ENCODE results near the gene GLI3. TPM values are rescaled to one million over a fixed set of nuclear protein-coding genes. Genes with fewer than 3 reads are reported as not detected.
A peak's percentile ranks its signal among the peaks of the same experiment; 100 is the strongest.

Gene GLI3
- total RNA-seq, 2 experiments from 2014 or later: 0.28 to 0.36 TPM

- no peak overlapping the region for H3K27ac Mint-ChIP-seq
Measured at GRCh38 chr7:42081671-42082070, 155.3 kb downstream of the GLI3 start.

GRCh38 chr7:42080841-42081586, 156.0 kb downstream of the GLI3 start:
- intact Hi-C loops (cut with DNase I, micrococcal nuclease): no loop called here
- H3K4me1 ChIP-seq (ENCODE audit: insufficient read depth, low read length): no peaks in the 10 kb centered on the region
- no peaks in the 10 kb centered on the region for H3K27me3 ChIP-seq (ENCODE audit: control insufficient read depth in 1 of 2, insufficient read depth in 2 of 2, low read length in 2 of 2)

More at GRCh38 chr7:42081671-42082070, 155.3 kb downstream of the GLI3 start:
- ATAC-seq (ENCODE audit: poor library complexity) (no peak), DNase-seq (no peak)
- H3K36me3 Mint-ChIP-seq (ENCODE audit: low read depth): no peaks in the 10 kb centered on the region
- ChIA-PET CTCF (no interaction called here), POLR2A (no interaction called here)
- TF ChIP-seq, protein P1, sequence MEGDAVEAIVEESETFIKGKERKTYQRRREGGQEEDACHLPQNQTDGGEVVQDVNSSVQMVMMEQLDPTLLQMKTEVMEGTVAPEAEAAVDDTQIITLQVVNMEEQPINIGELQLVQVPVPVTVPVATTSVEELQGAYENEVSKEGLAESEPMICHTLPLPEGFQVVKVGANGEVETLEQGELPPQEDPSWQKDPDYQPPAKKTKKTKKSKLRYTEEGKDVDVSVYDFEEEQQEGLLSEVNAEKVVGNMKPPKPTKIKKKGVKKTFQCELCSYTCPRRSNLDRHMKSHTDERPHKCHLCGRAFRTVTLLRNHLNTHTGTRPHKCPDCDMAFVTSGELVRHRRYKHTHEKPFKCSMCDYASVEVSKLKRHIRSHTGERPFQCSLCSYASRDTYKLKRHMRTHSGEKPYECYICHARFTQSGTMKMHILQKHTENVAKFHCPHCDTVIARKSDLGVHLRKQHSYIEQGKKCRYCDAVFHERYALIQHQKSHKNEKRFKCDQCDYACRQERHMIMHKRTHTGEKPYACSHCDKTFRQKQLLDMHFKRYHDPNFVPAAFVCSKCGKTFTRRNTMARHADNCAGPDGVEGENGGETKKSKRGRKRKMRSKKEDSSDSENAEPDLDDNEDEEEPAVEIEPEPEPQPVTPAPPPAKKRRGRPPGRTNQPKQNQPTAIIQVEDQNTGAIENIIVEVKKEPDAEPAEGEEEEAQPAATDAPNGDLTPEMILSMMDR (IDR thresholded peaks at IDR 0.05): no peak
- H3K27me3 ChIP-seq (ENCODE audit: control insufficient read depth in 1 of 2, insufficient read depth in 2 of 2, low read length in 2 of 2): no peaks in the 10 kb centered on the region
- H3K9me3 Mint-ChIP-seq: no peaks in the 10 kb centered on the region
- intact Hi-C loops (cut with DNase I, micrococcal nuclease): no loop called here
- H3K27ac ChIP-seq (ENCODE audit: low read depth in 1 of 2, low read length in 2 of 2): no peak overlapping the region
- no peaks in the 10 kb centered on the region for H3K4me1 ChIP-seq (ENCODE audit: insufficient read depth, low read length)
- H3K4me1 Mint-ChIP-seq (ENCODE audit: low read depth): no peaks in the 10 kb centered on the region
- no peaks in the 10 kb centered on the region for H3K9me3 ChIP-seq (ENCODE audit: control insufficient read depth in 1 of 2, insufficient read depth in 1 of 2, low read length in 2 of 2)
- no peak overlapping the region for H3K4me3 Mint-ChIP-seq
- no peaks in the 10 kb centered on the region for H3K36me3 ChIP-seq (ENCODE audit: insufficient read depth, low read length)
- H3K4me3 ChIP-seq (ENCODE audit: low read length): no peak overlapping the region
- peaks cover 20% of the 10 kb centered on the region for H3K27me3 Mint-ChIP-seq

GRCh38 chr7:42077271-42078135, 159.5 kb downstream of the GLI3 start:
- no peak overlapping the region for H3K27ac Mint-ChIP-seq
- no peak overlapping the region for H3K4me3 Mint-ChIP-seq
- no peaks in the 10 kb centered on the region for H3K27me3 ChIP-seq (ENCODE audit: control insufficient read depth in 1 of 2, insufficient read depth in 2 of 2, low read length in 2 of 2)
- no peaks in the 10 kb centered on the region for H3K36me3 ChIP-seq (ENCODE audit: insufficient read depth, low read length)
- H3K4me1 ChIP-seq (ENCODE audit: insufficient read depth, low read length): no peaks in the 10 kb centered on the region
- no peak for ATAC-seq (ENCODE audit: poor library complexity)
- H3K27me3 Mint-ChIP-seq: peaks cover 14% of the 10 kb centered on the region
- ChIA-PET POLR2A (no interaction called here), CTCF (no interaction called here)
- H3K36me3 Mint-ChIP-seq (ENCODE audit: low read depth): no peaks in the 10 kb centered on the region
- H3K4me1 Mint-ChIP-seq (ENCODE audit: low read depth): no peaks in the 10 kb centered on the region
- intact Hi-C loops (cut with DNase I, micrococcal nuclease): no loop called here
- H3K4me3 ChIP-seq (ENCODE audit: low read length): no peak overlapping the region
- TF ChIP-seq, protein P1 (IDR thresholded peaks at IDR 0.05): no peak
- H3K9me3 Mint-ChIP-seq: no peaks in the 10 kb centered on the region
- H3K9me3 ChIP-seq (ENCODE audit: control insufficient read depth in 1 of 2, insufficient read depth in 1 of 2, low read length in 2 of 2): no peaks in the 10 kb centered on the region
- H3K27ac ChIP-seq (ENCODE audit: low read depth in 1 of 2, low read length in 2 of 2): no peak overlapping the region
- no peak for DNase-seq

More at GRCh38 chr7:42080841-42081586, 156.0 kb downstream of the GLI3 start:
- peaks cover 20% of the 10 kb centered on the region for H3K27me3 Mint-ChIP-seq
- no peak overlapping the region for H3K27ac ChIP-seq (ENCODE audit: low read depth in 1 of 2, low read length in 2 of 2)
- no peaks in the 10 kb centered on the region for H3K36me3 Mint-ChIP-seq (ENCODE audit: low read depth)
- no peak overlapping the region for H3K27ac Mint-ChIP-seq
- ChIA-PET POLR2A (no interaction called here), CTCF (no interaction called here)
- H3K4me3 Mint-ChIP-seq: no peak overlapping the region
- H3K9me3 Mint-ChIP-seq: no peaks in the 10 kb centered on the region
- ATAC-seq (ENCODE audit: poor library complexity) (no peak), DNase-seq (peak in 2 of 14 experiments; percentile 5 to 25)
- H3K9me3 ChIP-seq (ENCODE audit: control insufficient read depth in 1 of 2, insufficient read depth in 1 of 2, low read length in 2 of 2): no peaks in the 10 kb centered on the region
- no peaks in the 10 kb centered on the region for H3K36me3 ChIP-seq (ENCODE audit: insufficient read depth, low read length)
- no peak overlapping the region for H3K4me3 ChIP-seq (ENCODE audit: low read length)
- H3K4me1 Mint-ChIP-seq (ENCODE audit: low read depth): no peaks in the 10 kb centered on the region
- TF ChIP-seq, protein P1 (IDR thresholded peaks at IDR 0.05): no peak
